Osteoblast (primary cell): Measurements from ENCODE around the gene KAZN. TPM values are rescaled to one million over a fixed set of nuclear protein-coding genes. Genes with fewer than 3 reads are reported as not detected.

ENCODE experiments used
- DNase-seq: peaks from one replicate; pipeline ENCODE4 v3.0.0; 2011; ENCODE audit warnings: low spot score, mixed read lengths; ENCODE audit not compliant: insufficient read length; ENCODE audit errors: missing footprints
- H2AFZ ChIP-seq: 2 replicates; pipeline ENCODE4 v1.6.0; 2011; ENCODE audit warnings: mild to moderate bottlenecking, low read length
- H3K27ac ChIP-seq: 2 replicates; pipeline ENCODE4 v1.5.1; 2011; ENCODE audit warnings: mild to moderate bottlenecking, low read depth, low read length, moderate library complexity
- H3K27me3 ChIP-seq: 2 replicates; pipeline ENCODE4 v1.6.0; 2012; ENCODE audit warnings: mild to moderate bottlenecking, control low read depth, inconsistent platforms, low read length, moderate library complexity; ENCODE audit not compliant: insufficient read depth
- H3K36me3 ChIP-seq: 2 replicates; pipeline ENCODE4 v1.5.1; 2011; ENCODE audit warnings: mild to moderate bottlenecking, low read length, control low read depth, moderate library complexity; ENCODE audit not compliant: insufficient read depth
- H3K4me1 ChIP-seq: 2 replicates; pipeline ENCODE4 v1.5.1; 2011; ENCODE audit warnings: mild to moderate bottlenecking, low read length, control low read depth, moderate library complexity; ENCODE audit not compliant: insufficient read depth
- H3K4me2 ChIP-seq: 2 replicates; pipeline ENCODE4 v1.6.0; 2011; ENCODE audit warnings: mild to moderate bottlenecking, low read length; ENCODE audit not compliant: insufficient read depth
- H3K4me3 ChIP-seq: fragments of 200-600 bp; sonication (generic); 3 replicates; pipeline ENCODE4 v1.5.1; 2012; ENCODE audit warnings: mild to moderate bottlenecking, low read length, inconsistent platforms; ENCODE audit not compliant: insufficient read depth
- H3K79me2 ChIP-seq: 2 replicates; pipeline ENCODE4 v1.6.0; 2012; ENCODE audit warnings: mild to moderate bottlenecking, low read length, control low read depth, inconsistent platforms; ENCODE audit not compliant: insufficient read depth
- H3K9me3 ChIP-seq: 2 replicates; pipeline ENCODE4 v1.5.1; 2011; ENCODE audit warnings: low read depth, low read length, control low read depth
- H4K20me1 ChIP-seq: 2 replicates; pipeline ENCODE4 v1.6.0; 2012; ENCODE audit warnings: mild to moderate bottlenecking, low read length, control low read depth; ENCODE audit not compliant: insufficient read depth
- CTCF ChIP-seq: IDR thresholded peaks from 2 replicates; pipeline ENCODE4 v1.5.1; 2011; ENCODE audit warnings: mild to moderate bottlenecking, low read depth, low read length, moderate library complexity; ENCODE audit errors: extremely low read depth
- total RNA-seq: library from RNA; depleted of rRNA; stranded (reverse); fragments of >200 nt; gene quantifications from 2 replicates; pipeline ENCODE4 v1.2.3, GENCODE V29; 2012

Gene KAZN
- total RNA-seq, 1 donor = 9.0 TPM

- Histone ChIP-seq H3K27ac (no peak overlapping the region), H2AFZ (no peak overlapping the region), H3K27me3 (no peaks in the 10 kb centered on the region), H3K4me2 (no peak overlapping the region), H3K79me2 (no peaks in the 10 kb centered on the region), H3K9me3 (peaks cover 10% of the 10 kb centered on the region), H3K4me3 (no peak overlapping the region), H4K20me1 (no peaks in the 10 kb centered on the region), H3K36me3 (no peaks in the 10 kb centered on the region), H3K4me1 (no peaks in the 10 kb centered on the region)
- TF ChIP-seq CTCF = no peak
- no peak for DNase-seq
Measured at GRCh38 chr1:14841951-14842350, 243.5 kb downstream of the KAZN start.

- no peak overlapping the region for H2AFZ ChIP-seq
- H3K4me1 ChIP-seq = no peaks in the 10 kb centered on the region
- peaks cover 10% of the 10 kb centered on the region for H3K9me3 ChIP-seq
- no peaks in the 10 kb centered on the region for H4K20me1 ChIP-seq
- TF ChIP-seq CTCF = no peak
- H3K4me3 ChIP-seq = no peak overlapping the region
- no peak overlapping the region for H3K27ac ChIP-seq
- no peak for DNase-seq
- no peaks in the 10 kb centered on the region for H3K27me3 ChIP-seq
- H3K36me3 ChIP-seq = no peaks in the 10 kb centered on the region
- H3K4me2 ChIP-seq = no peak overlapping the region
- H3K79me2 ChIP-seq = no peaks in the 10 kb centered on the region
Measured at GRCh38 chr1:14842361-14842760, 243.9 kb downstream of the KAZN start.

GRCh38 chr1:14842891-14843290 lies 244.4 kb downstream of the KAZN start:
- TF ChIP-seq CTCF = no peak
- H4K20me1 ChIP-seq = no peaks in the 10 kb centered on the region
- H3K4me2 ChIP-seq = no peak overlapping the region
- no peak for DNase-seq
- peaks cover 10% of the 10 kb centered on the region for H3K9me3 ChIP-seq
- H3K27ac ChIP-seq = no peak overlapping the region
- H3K27me3 ChIP-seq = no peaks in the 10 kb centered on the region
- no peaks in the 10 kb centered on the region for H3K36me3 ChIP-seq
- no peak overlapping the region for H2AFZ ChIP-seq
- no peaks in the 10 kb centered on the region for H3K4me1 ChIP-seq
- H3K4me3 ChIP-seq = no peak overlapping the region
- no peaks in the 10 kb centered on the region for H3K79me2 ChIP-seq

GRCh38 chr1:14843525-14843924 lies 245.0 kb downstream of the KAZN start:
- H4K20me1 ChIP-seq = no peaks in the 10 kb centered on the region
- no peaks in the 10 kb centered on the region for H3K4me1 ChIP-seq
- no peak overlapping the region for H3K27ac ChIP-seq
- H3K79me2 ChIP-seq = no peaks in the 10 kb centered on the region
- H2AFZ ChIP-seq = no peak overlapping the region
- TF ChIP-seq CTCF = no peak
- peaks cover 10% of the 10 kb centered on the region for H3K9me3 ChIP-seq
- DNase-seq = no peak
- no peaks in the 10 kb centered on the region for H3K27me3 ChIP-seq
- H3K4me3 ChIP-seq = no peak overlapping the region
- H3K36me3 ChIP-seq = no peaks in the 10 kb centered on the region
- no peak overlapping the region for H3K4me2 ChIP-seq
